NB4 (cell line): Measurements from ENCODE around the gene STRIP1.
A peak's percentile ranks its signal among the peaks of the same experiment; 100 is the strongest.

Experiments used
- DNase-seq: peaks from one replicate; pipeline ENCODE4 v3.0.0; 2010; ENCODE audit warnings: low read depth
- H3K4me3 ChIP-seq: one replicate; pipeline ENCODE4 v1.5.1; 2011; ENCODE audit warnings: mild to moderate bottlenecking, low read depth, low read length, moderate library complexity
- CTCF ChIP-seq: IDR thresholded peaks from one replicate; pipeline ENCODE4 v1.5.1; 2012; ENCODE audit warnings: low read depth, low read length
- MAX ChIP-seq: IDR thresholded peaks from 2 replicates; pipeline ENCODE4 v1.6.1; 2011; ENCODE audit warnings: low read depth, low read length
- MYC ChIP-seq: IDR thresholded peaks from 2 replicates; pipeline ENCODE4 v1.6.1; 2011; ENCODE audit warnings: low read depth, low read length
- POLR2A ChIP-seq: IDR thresholded peaks from 2 replicates; pipeline ENCODE4 v1.6.1; 2011; ENCODE audit warnings: mild to moderate bottlenecking; ENCODE audit not compliant: insufficient read length; ENCODE audit errors: extremely low read depth

Gene STRIP1

GRCh38 chr1:109996476-109996875 is 37.9 kb upstream of the STRIP1 start:
- no peak for DNase-seq
- TF ChIP-seq MAX, result no peak
- TF ChIP-seq CTCF, result no peak
- TF ChIP-seq POLR2A, result no peak
- no peak for TF ChIP-seq MYC
- no peak overlapping the region for H3K4me3 ChIP-seq

- no peak overlapping the region for H3K4me3 ChIP-seq
- DNase-seq, result no peak
- TF ChIP-seq CTCF (no peak), POLR2A (no peak), MAX (no peak), MYC (no peak)
Measured at GRCh38 chr1:109997204-109997866, 37.1 kb upstream of the STRIP1 start.

GRCh38 chr1:109997867-109998229 is 36.6 kb upstream of the STRIP1 start:
- DNase-seq, result no peak
- H3K4me3 ChIP-seq, result no peak overlapping the region
- TF ChIP-seq MAX (no peak), CTCF (no peak), POLR2A (no peak), MYC (no peak)

- no peak for DNase-seq
- TF ChIP-seq MYC (no peak), MAX (no peak), CTCF (no peak), POLR2A (no peak)
- H3K4me3 ChIP-seq, result no peak overlapping the region
Measured at GRCh38 chr1:110002695-110003094, 31.7 kb upstream of the STRIP1 start.

GRCh38 chr1:110003747-110004428 is 30.5 kb upstream of the STRIP1 start:
- DNase-seq, result peak; percentile 92
- H3K4me3 ChIP-seq, result peak overlapping the region; percentile 32
- TF ChIP-seq POLR2A (no peak), CTCF (no peak), MYC (no peak), MAX (no peak)
